OCI-LY7 (cell line): ENCODE measurements around the gene CIITA. TPM values are rescaled to one million over a fixed set of nuclear protein-coding genes. Genes with fewer than 3 reads are reported as not detected.
"Not testable (repeated sequence)": the region's sequence is repeated elsewhere in the genome, so short reads cannot be mapped to it uniquely, and the experiment has no call there.

Experiments used
- BruUV-seq: library from RNA; stranded (reverse); fragments of 400-500 nt; replicated peaks from 2 replicates; lab custom pipeline; 2021; lab: Mats Ljungman, UMichigan
- CTCF ChIA-PET: fragments of 300-600 bp; sonication (Branson Sonifier 250); formaldehyde crosslinking; loops from one replicate; lab custom pipeline; 2022; ENCODE audit warnings: antibody characterized with exemption; ENCODE audit not compliant: unreplicated experiment; lab: Charles Lee
- POLR2A ChIA-PET: fragments of 300-600 bp; sonication (Branson Sonifier 250); formaldehyde crosslinking; loops from one replicate; lab custom pipeline; 2022; ENCODE audit warnings: antibody characterized with exemption; lab: Charles Lee
- DNase-seq: peaks from one replicate; pipeline ENCODE4 v3.0.0-alpha.2; 2015; ENCODE audit warnings: low spot score
- H2AFZ ChIP-seq: fragments of 200-600 bp; sonication (generic), shearing (Covaris generic); 2 replicates; pipeline ENCODE4 v1.6.1; 2014; ENCODE audit warnings: mild to moderate bottlenecking, antibody characterized with exemption, low read length, moderate library complexity
- H3K27ac ChIP-seq: fragments of 200-600 bp; sonication (generic); 2 replicates; pipeline ENCODE4 v1.5.1; 2014; ENCODE audit warnings: mixed run types, low read depth, mild to moderate bottlenecking, moderate library complexity, low read length, inconsistent platforms; ENCODE audit not compliant: poor library complexity, severe bottlenecking
- H3K36me3 ChIP-seq: fragments of 200-600 bp; sonication (generic); 2 replicates; pipeline ENCODE4 v1.6.1; 2014; ENCODE audit warnings: mild to moderate bottlenecking, antibody characterized with exemption, low read length, moderate library complexity, mixed read lengths; ENCODE audit not compliant: insufficient read depth
- H3K4me1 ChIP-seq: fragments of 200-600 bp; sonication (generic); 2 replicates; pipeline ENCODE4 v1.5.1; 2014; ENCODE audit warnings: mild to moderate bottlenecking, low read length; ENCODE audit not compliant: insufficient read depth, poor library complexity, severe bottlenecking
- H3K4me2 ChIP-seq: fragments of 200-600 bp; sonication (generic); 2 replicates; pipeline ENCODE4 v1.6.1; 2014; ENCODE audit warnings: mild to moderate bottlenecking, low read length
- H3K4me3 ChIP-seq: fragments of 200-600 bp; sonication (generic); 2 replicates; pipeline ENCODE4 v1.5.1; 2014; ENCODE audit warnings: mild to moderate bottlenecking, low read depth, low read length; ENCODE audit not compliant: poor library complexity, severe bottlenecking
- H3K79me2 ChIP-seq: fragments of 200-600 bp; sonication (generic); 2 replicates; pipeline ENCODE4 v1.6.1; 2016; ENCODE audit warnings: low read depth, mild to moderate bottlenecking, low read length, moderate library complexity, mixed read lengths; ENCODE audit not compliant: insufficient read depth
- H3K9me2 ChIP-seq: fragments of 200-600 bp; sonication (generic); 2 replicates; pipeline ENCODE4 v1.6.1; 2016; ENCODE audit warnings: mild to moderate bottlenecking, low read length, mixed read lengths; ENCODE audit not compliant: insufficient read depth
- H3K9me3 ChIP-seq: fragments of 200-600 bp; sonication (generic); 2 replicates; pipeline ENCODE4 v1.6.1; 2014; ENCODE audit warnings: mild to moderate bottlenecking, mixed run types, low read length, mixed read lengths
- H4K20me1 ChIP-seq: fragments of 200-600 bp; sonication (generic); 2 replicates; pipeline ENCODE4 v1.6.1; 2014; ENCODE audit warnings: mild to moderate bottlenecking, antibody characterized with exemption, low read length, moderate library complexity, mixed read lengths; ENCODE audit not compliant: insufficient read depth
- CTCF ChIP-seq: fragments of 200-600 bp; sonication (generic); conservative IDR thresholded peaks from 2 replicates; pipeline ENCODE4 v1.5.1; 2014; ENCODE audit warnings: mild to moderate bottlenecking, antibody characterized with exemption, low read length, moderate library complexity, mixed read lengths
- EZH2phosphoT487 ChIP-seq: fragments of 200-600 bp; sonication (generic); IDR thresholded peaks from 2 replicates; pipeline ENCODE4 v1.6.1; 2018; ENCODE audit warnings: low read depth, borderline replicate concordance, mild to moderate bottlenecking, mixed run types, antibody characterized with exemption, low read length, moderate library complexity, mixed read lengths
- intact Hi-C: fragments of 100-400 bp; cut with micrococcal nuclease; formaldehyde crosslinking; loops from one replicate; pipeline ENCODE4 v1.10.0; 2022; ENCODE audit not compliant: unreplicated experiment
- total RNA-seq, 2 experiments: library from RNA; depleted of rRNA in 1 of 2; stranded (reverse); fragments of >200 nt in 1 of 2; shearing (Covaris generic) in 1 of 2; gene quantifications; 2 replicates each; pipeline ENCODE4 v1.2.3, GENCODE V29; 2014 to 2022

Gene CIITA
- total RNA-seq, 2 experiments from 2014 or later, result 68.7 to 101 TPM

- no peak for DNase-seq
- Histone ChIP-seq H3K36me3 (no peaks in the 10 kb centered on the region), H3K79me2 (no peaks in the 10 kb centered on the region), H3K9me3 (no peaks in the 10 kb centered on the region), H3K4me3 (no peak overlapping the region), H4K20me1 (no peaks in the 10 kb centered on the region), H2AFZ (no peak overlapping the region), H3K4me2 (no peak overlapping the region), H3K9me2 (no peaks in the 10 kb centered on the region), H3K27ac (no peak overlapping the region), H3K4me1 (peaks cover 21% of the 10 kb centered on the region)
- POLR2A ChIA-PET, result no interaction called here
- intact Hi-C loops, result no loop called here
- CTCF ChIA-PET, result interaction anchor here (0.5 kb wide), 1 partner anchor 223 kb away, joined by 3 read pairs; no protein-coding TSS in a partner anchor
- TF ChIP-seq CTCF, result no peak
- no peak for TF ChIP-seq EZH2phosphoT487
- no TSS peak for BruUV-seq
Observed at GRCh38 chr16:10828851-10829366, 48.1 kb upstream of the CIITA start.

DNA sequence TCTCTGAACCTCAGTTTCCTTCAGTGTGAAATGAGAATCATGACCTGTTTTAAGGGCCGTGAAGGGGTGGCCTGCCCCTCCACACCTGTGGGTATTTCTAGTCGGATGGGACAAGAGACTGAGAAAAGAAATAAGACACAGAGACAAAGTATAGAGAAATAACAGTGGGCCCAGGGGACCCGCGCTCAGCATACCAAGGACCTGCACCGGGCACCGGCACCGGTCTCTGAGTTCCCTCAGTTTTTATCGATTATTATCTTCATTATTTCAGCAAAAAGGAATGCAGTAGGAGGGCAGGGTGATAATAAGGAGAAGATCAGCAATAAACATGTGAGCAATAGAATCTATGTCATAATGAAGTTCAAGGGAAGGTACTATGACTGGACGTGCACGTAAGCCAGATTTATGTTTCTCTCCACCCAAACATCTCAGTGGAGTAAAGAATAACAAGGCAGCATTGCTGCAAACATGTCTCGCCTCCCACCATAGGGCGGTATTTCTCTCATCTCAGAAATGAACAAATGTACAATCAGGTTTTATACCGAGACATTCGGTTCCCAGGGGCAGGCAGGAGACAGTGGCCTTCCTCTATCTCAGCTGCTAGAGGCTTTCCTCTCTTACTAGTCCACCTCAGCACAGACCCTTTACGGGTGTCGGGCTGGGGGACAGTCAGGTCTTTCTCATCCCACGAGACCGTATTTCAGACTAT is 47.5 kb upstream of the CIITA start:
- BruUV-seq, H3K27ac ChIP-seq, H3K36me3 ChIP-seq, CTCF ChIA-PET, POLR2A ChIA-PET, DNase-seq, intact Hi-C loops, H3K4me2 ChIP-seq, H3K79me2 ChIP-seq, H4K20me1 ChIP-seq, H3K9me2 ChIP-seq, H3K4me3 ChIP-seq, H2AFZ ChIP-seq, H3K9me3 ChIP-seq: not testable (repeated sequence)
- peaks cover 21% of the 10 kb centered on the region for H3K4me1 ChIP-seq

DNA sequence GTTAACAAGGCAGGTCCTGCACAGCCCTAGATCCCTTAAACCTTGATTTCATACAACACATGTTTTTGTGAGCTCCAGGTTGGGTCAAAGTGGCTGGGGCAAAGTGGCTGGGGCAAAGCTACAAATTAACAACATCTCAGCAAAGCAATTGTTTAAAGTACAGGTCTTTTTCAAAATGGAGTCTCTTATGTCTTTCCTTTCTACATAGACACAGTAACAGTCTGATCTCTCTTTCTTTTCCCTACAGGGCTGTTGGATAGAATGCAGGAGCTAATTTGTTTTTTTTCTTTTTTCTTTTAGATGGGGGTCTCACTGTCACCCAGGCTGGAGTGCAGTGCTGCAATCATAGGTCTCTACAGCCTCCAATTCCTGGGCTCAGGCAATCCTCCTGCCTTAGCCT is 46.8 kb upstream of the CIITA start:
- H2AFZ ChIP-seq, H3K9me2 ChIP-seq, H3K27ac ChIP-seq, CTCF ChIA-PET, H3K36me3 ChIP-seq, H3K9me3 ChIP-seq, H3K4me3 ChIP-seq, DNase-seq, BruUV-seq, H3K79me2 ChIP-seq, H3K4me2 ChIP-seq, H4K20me1 ChIP-seq, intact Hi-C loops, POLR2A ChIA-PET: not testable (repeated sequence)
- peaks cover 21% of the 10 kb centered on the region for H3K4me1 ChIP-seq
